ENCODE measurements around the gene COX6B2. TPM values are rescaled to one million over a fixed set of nuclear protein-coding genes. Genes with fewer than 3 reads are reported as not detected.

The COX6B2 gene
- total and polyA plus RNA-seq, 2 of the 13 experiments (the other 11 are each of a cell fraction or from before 2014, with no cell fraction given) = 0.21 TPM; not detected in 1

GRCh38 chr19:55350620-55351315 is 3.8 kb downstream of the COX6B2 start:
- ATAC-seq (no peak), FAIRE-seq (no peak), DNase-seq (ENCODE audit: low spot score) (no peak)
- Histone ChIP-seq H3K4me2 (ENCODE audit: low read depth, low read length) (no peak overlapping the region), H3K9me3 (ENCODE audit: low read length) (no peaks in the 10 kb centered on the region), H3K79me2 (ENCODE audit: insufficient read depth, low read length) (no peaks in the 10 kb centered on the region), H3K27ac (ENCODE audit: extremely low read length, insufficient read depth, low read length) (no peak overlapping the region), H3K36me3 (replicated peaks in 1 of 2; ENCODE audit: control insufficient read depth in 1 of 2, insufficient read depth in 2 of 2, low read length in 2 of 2) (no peaks in the 10 kb centered on the region; a peak in 1 of 5 replicates), H3K4me1 (ENCODE audit: insufficient read depth, low read length) (peaks cover 19% of the 10 kb centered on the region), H3K27me3 (ENCODE audit: control insufficient read depth in 1 of 2, insufficient read depth in 2 of 2, low read length in 2 of 2) (peaks cover 7 to 36% of the 10 kb centered on the region in 2 experiments), H4K20me1 (ENCODE audit: insufficient read depth, low read length) (0 out of 2 replicates have a peak, but pooled peaks cover 4% of the 10 kb centered on the region), H3K9ac (ENCODE audit: insufficient read depth, low read depth, low read length) (no peak overlapping the region), H3K4me3 (replicated peaks in 1 of 3; ENCODE audit: insufficient read depth in 1 of 3, low read depth in 2 of 3, low read length in 3 of 3) (no peak overlapping the region), H2AFZ (ENCODE audit: low read length) (no peak overlapping the region)
- in situ Hi-C loops (cut with HindIII; ENCODE audit: extremely low pct_ligation_motif_present, low pct_unique_long_range_greater_than_20kb) = no loop called here
- POLR2A ChIA-PET = interaction anchor here (0.9 kb wide), 1 partner anchor 17 kb away, joined by 3 read pairs; no protein-coding TSS in a partner anchor
- CTCF ChIA-PET (ENCODE audit: low intra/inter-chr PET ratio, low total read pairs) = no interaction called here
- intact Hi-C loops (cut with micrococcal nuclease; ENCODE audit: unreplicated experiment) = no loop called here
- WGBS (ENCODE audit: low lambda C conversion rate) = 50% methylated on average over 8 of the region's 11 CpGs
- no TSS peak for BruUV-seq (replicated peaks)
- TF ChIP-seq ZNF75D (CRISPR knock-in tag; IDR thresholded peaks at IDR 0.05; ENCODE audit: borderline replicate concordance) (no peak), SP4 (CRISPR knock-in tag; IDR thresholded peaks at IDR 0.05) (no peak), NFKB2 (CRISPR knock-in tag; IDR thresholded peaks at IDR 0.05; ENCODE audit: borderline replicate concordance) (no peak), POGZ (CRISPR knock-in tag; IDR thresholded peaks at IDR 0.05) (no peak), JUND (CRISPR knock-in tag; IDR thresholded peaks at IDR 0.05) (no peak), KLF11 (CRISPR knock-in tag; IDR thresholded peaks at IDR 0.05) (no peak), SNAPC4 (CRISPR knock-in tag; IDR thresholded peaks at IDR 0.05) (no peak), EHMT2 (IDR thresholded peaks at IDR 0.05; ENCODE audit: borderline replicate concordance, low read depth, low read length) (no peak), IKZF1 (IDR thresholded peaks at IDR 0.05) (no peak), PRMT3 (CRISPR knock-in tag; IDR thresholded peaks at IDR 0.05; ENCODE audit: borderline replicate concordance, low read depth) (no peak), KLF15 (CRISPR knock-in tag; IDR thresholded peaks at IDR 0.05; ENCODE audit: borderline replicate concordance) (no peak), CEBPB (IDR thresholded peaks at IDR 0.05; ENCODE audit: borderline replicate concordance, low read depth, low read length) (no peak), MXD1 (CRISPR knock-in tag; IDR thresholded peaks at IDR 0.05) (no peak), RARA (CRISPR knock-in tag; IDR thresholded peaks at IDR 0.05) (no peak), ZNF709 (CRISPR knock-in tag; IDR thresholded peaks at IDR 0.05) (no peak), ZFP41 (CRISPR knock-in tag; IDR thresholded peaks at IDR 0.05; ENCODE audit: borderline replicate concordance) (no peak), ZNF598 (CRISPR knock-in tag; IDR thresholded peaks at IDR 0.05; ENCODE audit: borderline replicate concordance) (no peak), SNRNP70 (IDR thresholded peaks at IDR 0.05; ENCODE audit: low read depth, low read length) (no peak), JARID2 (CRISPR knock-in tag; IDR thresholded peaks at IDR 0.05; ENCODE audit: insufficient replicate concordance) (no peak)

Data from HepG2 (cell line).